GM12878 (cell line): ENCODE results near the gene RNFT2. TPM values are rescaled to one million over a fixed set of nuclear protein-coding genes. Genes with fewer than 3 reads are reported as not detected.

Experiments
- ATAC-seq: fragments of 200-7000 bp; cut with Tn5 transposase; 3 replicates; pipeline ENCODE4 v1.9.1; 2020; ENCODE audit warnings: mild to moderate bottlenecking, moderate library complexity
- BruUV-seq: library from RNA; stranded (reverse); fragments of 400-500 nt; replicated peaks from 2 replicates; lab custom pipeline; 2021; lab: Mats Ljungman, UMichigan
- CTCF ChIA-PET: fragments of 300-600 bp; sonication (Branson Sonifier 250); formaldehyde crosslinking; extraction: SDS; loops from one replicate; lab custom pipeline; 2021; ENCODE audit warnings: inconsistent platforms; lab: Yijun Ruan, JAX
- POLR2A ChIA-PET: fragments of 350-600 bp; formaldehyde crosslinking; extraction: SDS; loops from one replicate; lab custom pipeline; 2021; ENCODE audit warnings: inconsistent platforms; lab: Charles Lee
- RAD21 ChIA-PET: fragments of 300-600 bp; sonication (Branson Sonifier 250); formaldehyde crosslinking; loops from one replicate; lab custom pipeline; 2023; ENCODE audit warnings: antibody characterized with exemption; ENCODE audit not compliant: unreplicated experiment; lab: Charles Lee
- SMC1A ChIA-PET: fragments of 300-600 bp; sonication (Branson Sonifier 250); formaldehyde crosslinking; loops from one replicate; lab custom pipeline; 2023; ENCODE audit not compliant: unreplicated experiment, uncharacterized antibody; lab: Charles Lee
- DNase-seq: peaks from one replicate; pipeline ENCODE4 v3.0.0-alpha.2; 2011; ENCODE audit warnings: low read depth, low spot score
- FAIRE-seq: peaks from 3 replicates; lab custom pipeline; 2011; peaks lifted over from hg19 to GRCh38; lab: Jason Lieb, UNC
- H2AFZ ChIP-seq: 2 replicates; pipeline ENCODE4 v1.6.0; 2011; ENCODE audit warnings: low read depth, low read length, control low read depth; ENCODE audit not compliant: control insufficient read depth
- H3K27ac ChIP-seq: 2 replicates; pipeline ENCODE4 v1.5.1; 2011; ENCODE audit warnings: control low read depth; ENCODE audit not compliant: control insufficient read depth, insufficient read depth
- H3K27me3 ChIP-seq, 2 experiments: replicated peaks in 1 of 2; 2 replicates each; pipeline versions ENCODE4 v1.6.0 to v1.6.1; 2011; ENCODE audit warnings: low read length in 1 of 2; ENCODE audit not compliant: control insufficient read depth in 2 of 2, insufficient read depth in 2 of 2
- H3K36me3 ChIP-seq, 2 experiments: 2 replicates each; pipeline ENCODE4 v1.5.1; 2011; ENCODE audit warnings: low read length in 1 of 2; ENCODE audit not compliant: control insufficient read depth in 2 of 2, insufficient read depth in 2 of 2
- H3K4me1 ChIP-seq: 2 replicates; pipeline ENCODE4 v1.6.1; 2011; ENCODE audit warnings: mild to moderate bottlenecking, low read length, moderate library complexity, mixed read lengths; ENCODE audit not compliant: control insufficient read depth, insufficient read depth
- H3K4me2 ChIP-seq: 2 replicates; pipeline ENCODE4 v1.6.0; 2011; ENCODE audit warnings: control low read depth; ENCODE audit not compliant: control insufficient read depth, insufficient read depth
- H3K4me3 ChIP-seq: fragments of 200-600 bp; sonication (generic); 2 replicates; pipeline ENCODE4 v1.5.1; 2016
- H3K79me2 ChIP-seq: 2 replicates; pipeline ENCODE4 v1.6.0; 2011; ENCODE audit warnings: low read length; ENCODE audit not compliant: control insufficient read depth, insufficient read depth
- H3K9ac ChIP-seq: 2 replicates; pipeline ENCODE4 v1.8.0; 2011; ENCODE audit warnings: low read length, control low read depth, mixed read lengths; ENCODE audit not compliant: control insufficient read depth, insufficient read depth
- H3K9me3 ChIP-seq: replicated peaks from 3 replicates; pipeline ENCODE4 v1.5.1; 2011; ENCODE audit warnings: mild to moderate bottlenecking, low read length; ENCODE audit not compliant: control insufficient read depth, insufficient read depth
- H4K20me1 ChIP-seq: 2 replicates; pipeline ENCODE4 v1.6.0; 2011; ENCODE audit not compliant: control insufficient read depth, insufficient read depth
- ASH2L ChIP-seq: fragments of 300-600, 200-600 bp; sonication (generic); IDR thresholded peaks from 2 replicates; pipeline ENCODE4 v1.6.1; 2017; ENCODE audit warnings: low read depth, mild to moderate bottlenecking, borderline replicate concordance
- BHLHE40 ChIP-seq, 2 experiments: fragments of 450-650 bp in 1 of 2; IDR thresholded peaks; 2 replicates each; pipeline ENCODE4 v1.6.1; 2011 to 2017; ENCODE audit warnings: low read depth in 2 of 2, borderline replicate concordance in 1 of 2, improper control_type of control experiment in 1 of 2, low read length in 1 of 2, mild to moderate bottlenecking in 1 of 2
- FOS ChIP-seq: IDR thresholded peaks from 3 replicates; pipeline ENCODE4 v1.6.1; 2011; ENCODE audit warnings: borderline replicate concordance; ENCODE audit not compliant: insufficient read length; ENCODE audit errors: extremely low read depth
- IRF4 ChIP-seq: IDR thresholded peaks from 2 replicates; pipeline ENCODE4 v1.6.1; 2011; ENCODE audit warnings: low read depth, low read length
- JUNB ChIP-seq: IDR thresholded peaks from 2 replicates; pipeline ENCODE4 v1.6.1; 2016; ENCODE audit warnings: antibody characterized with exemption, mild to moderate bottlenecking
- JUND ChIP-seq: IDR thresholded peaks from 2 replicates; pipeline ENCODE4 v1.6.1; 2012; ENCODE audit warnings: low read depth, mild to moderate bottlenecking, low read length, improper control_type of control experiment, moderate library complexity
- MEF2A ChIP-seq: IDR thresholded peaks from 2 replicates; pipeline ENCODE4 v1.6.1; 2011; ENCODE audit warnings: low read depth, mild to moderate bottlenecking, low read length, moderate library complexity; ENCODE audit not compliant: insufficient read depth
- NFXL1 ChIP-seq: fragments of 450-650 bp; IDR thresholded peaks from 2 replicates; pipeline ENCODE4 v1.6.1; 2017; ENCODE audit warnings: antibody characterized with exemption, mild to moderate bottlenecking, borderline replicate concordance
- POLR2A ChIP-seq: IDR thresholded peaks from 2 replicates; pipeline ENCODE4 v1.6.1; 2011; ENCODE audit warnings: low read depth, mild to moderate bottlenecking, low read length
- SIX5 ChIP-seq: IDR thresholded peaks from 2 replicates; pipeline ENCODE4 v1.6.1; 2011; ENCODE audit warnings: mild to moderate bottlenecking, low read depth, low read length, moderate library complexity; ENCODE audit not compliant: severe bottlenecking
- SMAD5 ChIP-seq: IDR thresholded peaks from 2 replicates; pipeline ENCODE4 v1.6.1; 2016; ENCODE audit warnings: antibody characterized with exemption, low read depth
- SMARCA5 ChIP-seq: fragments of 450-650 bp; IDR thresholded peaks from 2 replicates; pipeline ENCODE4 v1.6.1; 2017; ENCODE audit warnings: mild to moderate bottlenecking
- TAF1 ChIP-seq: IDR thresholded peaks from 2 replicates; pipeline ENCODE4 v1.6.1; 2011; ENCODE audit warnings: mild to moderate bottlenecking, low read depth, low read length, borderline replicate concordance
- WGBS: methylation state at CpG from one replicate; pipeline ENCODE4 v1.1.6; 2016; ENCODE audit warnings: low lambda C conversion rate; ENCODE audit not compliant: insufficient replicate concordance, insufficient coverage; ENCODE audit errors: missing lambda C conversion rate; 5-methylcytosine and 5-hydroxymethylcytosine counted together
- in situ Hi-C: fragments of 300-500 bp; cut with MboI; formaldehyde crosslinking; loops from 9 replicates; pipeline ENCODE4 v1.14.3; 2018; ENCODE audit warnings: mixed read lengths
- intact Hi-C: fragments of 100-400 bp; cut with micrococcal nuclease; formaldehyde crosslinking; loops from one replicate; pipeline ENCODE4 v1.14.2; 2022; ENCODE audit not compliant: unreplicated experiment
- polyA plus RNA-seq, 11 experiments: library from polyadenylated mRNA; depleted of rRNA in 4 of 11; unstranded in 6 of 11; stranded (reverse) in 5 of 11; fragments of >200 nt; fragmentation: Nextera tagmentation in 4 of 11; fragmentation: Illumina TruSeq in 1 of 11; extraction: Ambion mirVana in 4 of 11; extraction: Trizol in 1 of 11; gene quantifications; 1 replicate in 1 of 11; 2 replicates in 10 of 11; pipeline versions ENCODE4 v1.2.1 to v1.2.3, GENCODE V29; 2011 to 2016; ENCODE audit warnings: inconsistent platforms in 2 of 11, missing spikeins in 2 of 11, low read depth in 1 of 11
- total RNA-seq, 4 experiments: library from RNA; depleted of rRNA in 3 of 4; stranded (reverse); fragments of >200 nt in 3 of 4; fragmentation: Illumina TruSeq in 1 of 4; extraction: Trizol in 1 of 4; gene quantifications; 2 replicates each; pipeline versions ENCODE4 v1.2.1 to v1.2.3, GENCODE V29; 2013 to 2021
- TF ChIP-seq, protein P1 (sequence below): fragments of 450-650 bp; formaldehyde crosslinking; IDR thresholded peaks from 2 replicates; pipeline ENCODE4 v1.4.0; 2022; ENCODE audit warnings: mild to moderate bottlenecking, moderate library complexity
- TF ChIP-seq, protein P2 (sequence below): fragments of 450-650 bp; conservative IDR thresholded peaks from 2 replicates; pipeline ENCODE4 v1.6.1; 2017; ENCODE audit warnings: mild to moderate bottlenecking, moderate library complexity

Gene RNFT2
- total and polyA plus RNA-seq, 10 of the 15 experiments (the other 5 are each of a cell fraction or from before 2014, with no cell fraction given) = 2.5 to 17.3 (median 9.7) TPM

DNA sequence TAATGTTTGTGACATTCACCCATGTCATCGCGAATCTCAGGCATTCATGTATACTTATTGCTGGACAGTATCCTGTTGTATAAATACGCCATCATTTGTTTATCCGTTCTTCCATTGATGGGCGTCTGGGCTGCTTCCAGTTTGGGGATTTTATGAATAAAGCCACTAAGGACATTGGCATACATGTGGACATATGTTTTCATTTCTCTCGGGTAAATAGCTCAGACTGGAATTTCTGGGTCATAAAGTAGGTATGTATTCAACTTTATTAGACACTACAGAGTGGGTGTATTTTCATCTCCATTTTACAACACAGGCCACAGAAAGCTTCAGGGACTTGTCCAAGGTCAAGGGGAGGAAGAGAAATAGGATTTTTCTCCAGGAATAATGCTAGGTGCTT, 94.2 kb downstream of the RNFT2 start:
- H3K27me3 ChIP-seq = no peaks in the 10 kb centered on the region
- no peak overlapping the region for H2AFZ ChIP-seq
- TF ChIP-seq POLR2A = no peak
- no peak for TF ChIP-seq NFXL1
- TF ChIP-seq SMAD5 = no peak
- no peak for TF ChIP-seq FOS
- TF ChIP-seq ASH2L = no peak
- TF ChIP-seq JUNB = no peak
- no peak for TF ChIP-seq SMARCA5
- TF ChIP-seq MEF2A = no peak
- no peak for TF ChIP-seq IRF4
- TF ChIP-seq, protein P1, sequence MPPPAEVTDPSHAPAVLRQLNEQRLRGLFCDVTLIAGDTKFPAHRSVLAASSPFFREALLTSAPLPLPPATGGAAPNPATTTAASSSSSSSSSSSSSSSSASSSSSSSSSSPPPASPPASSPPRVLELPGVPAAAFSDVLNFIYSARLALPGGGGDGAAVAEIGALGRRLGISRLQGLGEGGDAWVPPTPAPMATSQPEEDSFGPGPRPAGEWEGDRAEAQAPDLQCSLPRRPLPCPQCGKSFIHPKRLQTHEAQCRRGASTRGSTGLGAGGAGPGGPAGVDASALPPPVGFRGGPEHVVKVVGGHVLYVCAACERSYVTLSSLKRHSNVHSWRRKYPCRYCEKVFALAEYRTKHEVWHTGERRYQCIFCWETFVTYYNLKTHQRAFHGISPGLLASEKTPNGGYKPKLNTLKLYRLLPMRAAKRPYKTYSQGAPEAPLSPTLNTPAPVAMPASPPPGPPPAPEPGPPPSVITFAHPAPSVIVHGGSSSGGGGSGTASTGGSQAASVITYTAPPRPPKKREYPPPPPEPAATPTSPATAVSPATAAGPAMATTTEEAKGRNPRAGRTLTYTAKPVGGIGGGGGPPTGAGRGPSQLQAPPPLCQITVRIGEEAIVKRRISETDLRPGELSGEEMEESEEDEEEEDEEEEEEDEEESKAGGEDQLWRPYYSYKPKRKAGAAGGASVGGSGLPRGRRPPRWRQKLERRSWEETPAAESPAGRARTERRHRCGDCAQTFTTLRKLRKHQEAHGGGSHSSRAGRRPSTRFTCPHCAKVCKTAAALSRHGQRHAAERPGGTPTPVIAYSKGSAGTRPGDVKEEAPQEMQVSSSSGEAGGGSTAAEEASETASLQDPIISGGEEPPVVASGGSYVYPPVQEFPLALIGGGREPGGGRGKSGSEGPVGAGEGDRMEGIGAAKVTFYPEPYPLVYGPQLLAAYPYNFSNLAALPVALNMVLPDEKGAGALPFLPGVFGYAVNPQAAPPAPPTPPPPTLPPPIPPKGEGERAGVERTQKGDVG = no peak
- TF ChIP-seq, protein P2, sequence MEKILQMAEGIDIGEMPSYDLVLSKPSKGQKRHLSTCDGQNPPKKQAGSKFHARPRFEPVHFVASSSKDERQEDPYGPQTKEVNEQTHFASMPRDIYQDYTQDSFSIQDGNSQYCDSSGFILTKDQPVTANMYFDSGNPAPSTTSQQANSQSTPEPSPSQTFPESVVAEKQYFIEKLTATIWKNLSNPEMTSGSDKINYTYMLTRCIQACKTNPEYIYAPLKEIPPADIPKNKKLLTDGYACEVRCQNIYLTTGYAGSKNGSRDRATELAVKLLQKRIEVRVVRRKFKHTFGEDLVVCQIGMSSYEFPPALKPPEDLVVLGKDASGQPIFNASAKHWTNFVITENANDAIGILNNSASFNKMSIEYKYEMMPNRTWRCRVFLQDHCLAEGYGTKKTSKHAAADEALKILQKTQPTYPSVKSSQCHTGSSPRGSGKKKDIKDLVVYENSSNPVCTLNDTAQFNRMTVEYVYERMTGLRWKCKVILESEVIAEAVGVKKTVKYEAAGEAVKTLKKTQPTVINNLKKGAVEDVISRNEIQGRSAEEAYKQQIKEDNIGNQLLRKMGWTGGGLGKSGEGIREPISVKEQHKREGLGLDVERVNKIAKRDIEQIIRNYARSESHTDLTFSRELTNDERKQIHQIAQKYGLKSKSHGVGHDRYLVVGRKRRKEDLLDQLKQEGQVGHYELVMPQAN = no peak
- no peak for TF ChIP-seq TAF1
- no peak for TF ChIP-seq SIX5
- no peak for TF ChIP-seq BHLHE40 (IDR thresholded peaks at IDR 0.05; ENCODE audit: borderline replicate concordance in 1 of 2, low read depth in 2 of 2, low read length in 1 of 2)
- no peak for TF ChIP-seq JUND
- no TSS peak for BruUV-seq
- ChIA-PET RAD21 (no interaction called here), SMC1A (no interaction called here), POLR2A (no interaction called here), CTCF (no interaction called here)
- no peaks in the 10 kb centered on the region for H3K4me1 ChIP-seq
- no peak overlapping the region for H3K4me2 ChIP-seq
- no peak overlapping the region for H3K27ac ChIP-seq
- no peaks in the 10 kb centered on the region for H3K9me3 ChIP-seq
- no peak overlapping the region for H3K4me3 ChIP-seq
- H3K79me2 ChIP-seq = no peaks in the 10 kb centered on the region
- H3K9ac ChIP-seq = no peak overlapping the region
- WGBS = 91% methylated on average over 6 of the region's 6 CpGs
- no peaks in the 10 kb centered on the region for H4K20me1 ChIP-seq
- intact Hi-C loops = no loop called here
- H3K36me3 ChIP-seq = no peaks in the 10 kb centered on the region; a peak in 1 of 4 replicates
- FAIRE-seq (no peak), ATAC-seq (no peak), DNase-seq (no peak)
- in situ Hi-C loops = no loop called here
